GM13976 (cell line): ENCODE measurements around the gene DCLRE1A.

Experiments used
- DNase-seq: peaks from one replicate; pipeline ENCODE4 v3.0.0; 2012; ENCODE audit warnings: low spot score
- in situ Hi-C: fragments of 300-500 bp; cut with MboI; formaldehyde crosslinking; loops from one replicate; pipeline ENCODE4 v1.12.0; 2022; ENCODE audit warnings: low sequenced_read_pairs, mixed read lengths, inconsistent platforms; ENCODE audit not compliant: unreplicated experiment
- TF ChIP-seq, protein P1 (sequence below): IDR thresholded peaks from 2 replicates; pipeline ENCODE4 v1.5.1; 2012; ENCODE audit warnings: borderline replicate concordance, mild to moderate bottlenecking; ENCODE audit not compliant: insufficient read depth; ENCODE audit errors: extremely low read depth, missing control alignments, control extremely low read depth

Gene DCLRE1A

DNA sequence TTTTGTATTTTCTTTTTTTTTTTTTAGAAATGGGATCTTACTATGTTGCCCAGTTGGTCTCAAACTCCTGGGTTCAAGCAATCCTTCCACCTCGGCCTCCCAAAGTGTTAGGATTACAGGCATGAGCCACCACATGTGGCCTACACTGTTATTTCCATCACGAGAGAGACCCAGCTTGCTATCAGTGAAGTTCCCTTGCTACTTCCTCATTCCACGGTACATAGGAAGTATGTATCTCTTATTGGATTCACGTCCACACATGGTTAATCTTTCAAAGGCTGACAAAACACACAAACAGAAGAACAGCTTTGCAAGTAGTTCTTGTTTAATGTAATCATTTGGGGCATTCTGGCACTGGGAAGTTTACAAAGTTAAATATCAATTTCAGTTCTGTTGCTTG lies 50.9 kb downstream of the DCLRE1A start:
- in situ Hi-C loops, result no loop called here
- no peak for DNase-seq
- TF ChIP-seq, protein P1, sequence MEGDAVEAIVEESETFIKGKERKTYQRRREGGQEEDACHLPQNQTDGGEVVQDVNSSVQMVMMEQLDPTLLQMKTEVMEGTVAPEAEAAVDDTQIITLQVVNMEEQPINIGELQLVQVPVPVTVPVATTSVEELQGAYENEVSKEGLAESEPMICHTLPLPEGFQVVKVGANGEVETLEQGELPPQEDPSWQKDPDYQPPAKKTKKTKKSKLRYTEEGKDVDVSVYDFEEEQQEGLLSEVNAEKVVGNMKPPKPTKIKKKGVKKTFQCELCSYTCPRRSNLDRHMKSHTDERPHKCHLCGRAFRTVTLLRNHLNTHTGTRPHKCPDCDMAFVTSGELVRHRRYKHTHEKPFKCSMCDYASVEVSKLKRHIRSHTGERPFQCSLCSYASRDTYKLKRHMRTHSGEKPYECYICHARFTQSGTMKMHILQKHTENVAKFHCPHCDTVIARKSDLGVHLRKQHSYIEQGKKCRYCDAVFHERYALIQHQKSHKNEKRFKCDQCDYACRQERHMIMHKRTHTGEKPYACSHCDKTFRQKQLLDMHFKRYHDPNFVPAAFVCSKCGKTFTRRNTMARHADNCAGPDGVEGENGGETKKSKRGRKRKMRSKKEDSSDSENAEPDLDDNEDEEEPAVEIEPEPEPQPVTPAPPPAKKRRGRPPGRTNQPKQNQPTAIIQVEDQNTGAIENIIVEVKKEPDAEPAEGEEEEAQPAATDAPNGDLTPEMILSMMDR, result no peak

GRCh38 chr10:113801569-113801968 lies 52.3 kb downstream of the DCLRE1A start:
- no peak for DNase-seq
- in situ Hi-C loops, result no loop called here
- TF ChIP-seq, protein P1, result no peak

DNA sequence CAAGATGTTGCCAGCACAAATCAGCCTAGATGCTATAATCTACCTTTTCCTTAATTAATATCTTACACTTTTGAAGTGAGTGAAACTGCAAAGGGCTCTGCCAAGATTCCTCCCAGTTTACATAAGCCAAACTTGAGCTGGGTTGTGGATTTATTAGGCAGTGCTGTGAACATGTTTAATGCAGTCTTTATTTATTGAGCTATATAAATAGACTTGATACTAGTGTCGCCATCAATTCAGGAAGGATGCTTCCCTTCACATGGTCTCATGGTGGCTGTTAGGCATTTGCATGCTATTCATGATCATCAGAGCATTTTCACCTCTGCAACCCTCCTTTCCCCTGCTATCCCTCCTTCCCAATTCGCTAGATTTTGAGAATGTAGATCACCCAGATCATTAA lies 62.2 kb downstream of the DCLRE1A start:
- TF ChIP-seq, protein P1, result no peak
- DNase-seq, result no peak
- in situ Hi-C loops, result no loop called here

DNA sequence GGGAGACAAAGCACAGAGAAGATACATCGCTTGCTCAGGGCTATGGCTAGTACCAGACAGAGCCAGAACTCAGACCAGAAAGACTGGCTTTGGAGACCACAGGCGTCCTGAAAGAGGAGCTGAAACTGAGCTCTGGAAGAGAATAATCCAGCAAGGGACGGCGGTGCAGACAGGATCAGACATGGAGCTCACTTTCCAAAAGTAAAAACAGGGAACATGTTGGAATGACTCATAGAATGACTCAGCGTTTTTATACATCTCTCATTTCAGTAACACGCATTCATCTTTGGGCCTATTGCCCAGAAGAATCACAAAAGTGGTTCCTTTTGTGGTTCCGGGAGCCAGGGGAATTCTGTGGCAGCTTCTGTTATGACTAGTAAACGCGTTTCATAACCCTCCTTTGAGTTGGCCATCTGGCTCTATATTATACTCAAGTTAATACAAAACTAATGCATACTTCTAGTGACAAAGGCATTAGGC lies 65.2 kb downstream of the DCLRE1A start:
- TF ChIP-seq, protein P1, result no peak
- in situ Hi-C loops, result loop anchor here (10.0 kb wide), 1 partner anchor 84 kb away; no protein-coding TSS in a partner anchor
- DNase-seq, result peak; percentile 31
